Activated CD8-positive, alpha-beta T cell treated with anti-CD3 and anti-CD28 coated beads, Interleukin-2, amount 10 ng/mL, durations not matched to agents 7 days and 5 days (primary cell): ENCODE data around the gene ASTN2. TPM values are rescaled to one million over a fixed set of nuclear protein-coding genes. Genes with fewer than 3 reads are reported as not detected.

ENCODE experiments used
- ATAC-seq: fragments of 150-1000 bp; cut with Tn5 transposase; one replicate; pipeline ENCODE4 v1.10.0; 2021; ENCODE audit warnings: moderate library complexity
- CTCF ChIA-PET: fragments of 350-600 bp; sonication (Branson Sonifier 250); formaldehyde crosslinking; loops from one replicate; lab custom pipeline; 2021; ENCODE audit warnings: antibody characterized with exemption; lab: Charles Lee
- POLR2A ChIA-PET: fragments of 350-600 bp; sonication (Branson Sonifier 250); formaldehyde crosslinking; loops from one replicate; lab custom pipeline; 2021; ENCODE audit warnings: antibody characterized with exemption; lab: Charles Lee
- DNase-seq: peaks from one replicate; pipeline ENCODE4 v3.0.0-alpha.2; 2020
- H3K27ac Mint-ChIP-seq: one replicate; pipeline ENCODE4 v1.8.0; 2021; ENCODE audit warnings: mild to moderate bottlenecking, mixed read lengths
- H3K27me3 Mint-ChIP-seq: one replicate; pipeline ENCODE4 v1.8.0; 2021; ENCODE audit warnings: low read depth, mixed read lengths
- H3K36me3 Mint-ChIP-seq: one replicate; pipeline ENCODE4 v1.8.0; 2021; ENCODE audit warnings: low read depth, mixed read lengths
- H3K4me1 Mint-ChIP-seq: one replicate; pipeline ENCODE4 v1.8.0; 2021; ENCODE audit warnings: low read depth, mixed read lengths
- H3K4me3 Mint-ChIP-seq: one replicate; pipeline ENCODE4 v1.8.0; 2021; ENCODE audit warnings: mild to moderate bottlenecking, mixed read lengths
- H3K9me3 Mint-ChIP-seq: one replicate; pipeline ENCODE4 v1.8.0; 2022; ENCODE audit warnings: mixed read lengths; ENCODE audit not compliant: insufficient read depth
- total RNA-seq, 2 experiments: library from RNA; stranded (reverse); gene quantifications; one replicate each; pipeline ENCODE4 v1.2.3, GENCODE V29; 2021

Gene ASTN2
- total RNA-seq, 2 experiments from 2014 or later = 4.7 to 4.9 TPM

DNA sequence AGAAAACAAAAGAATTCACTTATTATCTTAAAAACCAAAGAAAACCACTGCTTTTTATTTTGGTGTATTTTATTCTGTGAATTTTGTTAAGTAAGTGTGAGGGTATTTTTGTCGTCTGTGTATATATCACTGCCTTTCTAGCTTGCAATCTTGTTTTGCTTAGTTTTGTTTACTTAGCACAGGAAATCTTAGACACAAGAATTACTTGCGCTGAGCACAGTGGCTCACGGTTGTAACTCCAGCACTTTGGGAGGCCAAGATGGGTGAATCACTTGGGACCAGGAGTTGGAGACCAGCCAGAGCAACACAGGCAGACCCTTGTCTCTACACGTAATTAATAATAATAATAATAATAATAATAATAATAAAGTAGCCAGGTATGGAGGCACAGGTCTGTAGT lies 1030.9 kb downstream of the ASTN2 start:
- H3K4me3 Mint-ChIP-seq = no peak overlapping the region
- no peaks in the 10 kb centered on the region for H3K36me3 Mint-ChIP-seq
- H3K27ac Mint-ChIP-seq = no peak overlapping the region
- peaks cover 5% of the 10 kb centered on the region for H3K4me1 Mint-ChIP-seq
- ChIA-PET POLR2A (no interaction called here), CTCF (no interaction called here)
- DNase-seq = no peak
- H3K27me3 Mint-ChIP-seq = no peaks in the 10 kb centered on the region
- H3K9me3 Mint-ChIP-seq = no peaks in the 10 kb centered on the region
- ATAC-seq = no peak

DNA sequence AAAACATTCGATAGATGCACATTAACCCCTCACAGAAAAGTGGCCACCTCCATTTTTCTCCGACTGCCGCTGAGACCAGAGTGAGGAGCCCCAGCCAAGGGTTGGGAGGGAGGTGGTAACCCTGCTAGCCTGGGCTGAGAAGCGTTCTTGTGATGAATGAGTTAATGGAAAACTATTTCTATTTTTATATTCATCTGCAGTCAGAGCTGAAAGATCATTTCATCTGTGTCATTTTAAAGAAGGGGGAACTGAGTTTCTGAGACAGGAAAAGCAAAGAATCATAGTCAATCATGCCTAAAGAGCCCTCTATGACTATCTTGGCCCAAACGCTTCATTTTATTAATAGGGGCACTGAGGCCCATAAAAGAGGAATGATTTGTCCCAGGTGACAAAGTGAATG lies 1031.7 kb downstream of the ASTN2 start:
- CTCF ChIA-PET = no interaction called here
- Mint-ChIP-seq H3K9me3 (no peaks in the 10 kb centered on the region), H3K4me1 (peaks cover 5% of the 10 kb centered on the region), H3K27ac (no peak overlapping the region), H3K27me3 (no peaks in the 10 kb centered on the region), H3K4me3 (no peak overlapping the region), H3K36me3 (no peaks in the 10 kb centered on the region)
- no peak for ATAC-seq
- DNase-seq = no peak
- POLR2A ChIA-PET = no interaction called here

DNA sequence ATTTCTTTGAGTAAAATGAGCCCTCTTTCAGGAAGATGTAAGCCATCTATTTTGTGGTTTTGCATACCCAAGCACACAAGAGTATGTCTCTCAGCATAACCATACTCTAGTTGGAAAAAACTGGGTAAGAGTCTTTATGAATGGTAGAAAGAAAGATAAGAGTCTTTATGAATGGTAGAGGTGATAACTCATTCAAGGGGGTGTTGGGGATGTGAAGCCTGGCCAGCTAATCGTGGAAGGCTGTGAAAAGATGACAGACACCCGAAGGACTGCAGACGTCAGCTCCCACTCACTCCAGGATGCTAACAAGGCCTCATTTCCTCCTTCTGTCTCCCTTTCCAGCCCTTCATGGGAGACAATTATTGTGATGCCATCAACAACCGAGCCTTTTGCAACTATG lies 1032.8 kb downstream of the ASTN2 start:
- ChIA-PET CTCF (no interaction called here), POLR2A (no interaction called here)
- ATAC-seq (no peak), DNase-seq (no peak)
- Mint-ChIP-seq H3K36me3 (no peaks in the 10 kb centered on the region), H3K4me1 (no peaks in the 10 kb centered on the region), H3K27ac (no peak overlapping the region), H3K27me3 (peaks cover 1% of the 10 kb centered on the region), H3K9me3 (no peaks in the 10 kb centered on the region), H3K4me3 (no peak overlapping the region)

DNA sequence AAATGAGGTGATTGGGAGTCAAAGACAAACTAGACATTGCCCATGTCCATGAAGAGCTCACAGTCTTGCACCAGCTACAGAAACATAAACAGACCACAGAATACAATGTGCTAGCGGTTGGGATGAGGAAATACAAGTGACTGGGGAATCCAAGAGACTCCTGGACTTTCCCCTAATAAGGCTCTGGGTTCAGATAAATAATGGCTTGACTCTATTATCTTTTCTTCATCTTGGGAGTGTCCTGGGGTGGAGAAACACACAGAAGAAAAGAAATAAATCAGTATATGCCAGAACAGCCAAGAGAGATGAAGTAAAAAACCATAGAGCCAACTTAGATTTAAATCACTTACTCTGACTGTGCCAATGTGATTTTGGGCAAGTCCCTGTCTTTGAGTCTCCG lies 1033.5 kb downstream of the ASTN2 start:
- Mint-ChIP-seq H3K27me3 (peaks cover 3% of the 10 kb centered on the region), H3K4me1 (no peaks in the 10 kb centered on the region), H3K4me3 (no peak overlapping the region), H3K9me3 (no peaks in the 10 kb centered on the region), H3K27ac (no peak overlapping the region), H3K36me3 (no peaks in the 10 kb centered on the region)
- ChIA-PET POLR2A (no interaction called here), CTCF (interaction anchor here (0.7 kb wide), 1 partner anchor 11 kb away, joined by 3 read pairs; no protein-coding TSS in a partner anchor)
- DNase-seq (no peak), ATAC-seq (no peak)

DNA sequence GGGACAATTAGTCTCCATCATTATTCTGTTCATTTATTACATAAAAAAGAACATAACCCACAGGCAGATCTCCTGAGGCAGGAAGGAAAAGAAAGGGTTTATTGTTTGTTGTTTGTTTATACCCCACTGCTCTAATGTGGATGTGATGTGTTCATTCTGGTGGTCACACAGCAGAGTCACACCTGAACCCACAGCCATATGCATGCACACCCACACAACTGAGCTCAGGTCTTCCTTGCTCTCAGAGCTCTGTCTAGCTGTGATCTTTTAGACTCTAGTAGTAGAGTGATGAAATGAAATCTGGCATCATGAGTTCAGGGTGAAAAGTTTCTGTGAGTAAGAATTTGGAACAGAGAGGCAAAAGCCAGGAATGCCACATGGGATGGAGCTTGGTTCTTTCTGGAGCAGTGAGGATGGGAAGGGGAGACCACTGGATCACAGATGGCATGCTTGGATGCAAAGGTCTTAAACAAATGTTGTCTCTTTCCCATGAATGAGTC lies 1034.3 kb downstream of the ASTN2 start:
- DNase-seq = no peak
- H3K4me3 Mint-ChIP-seq = no peak overlapping the region
- H3K27me3 Mint-ChIP-seq = peaks cover 3% of the 10 kb centered on the region
- H3K4me1 Mint-ChIP-seq = no peaks in the 10 kb centered on the region
- H3K27ac Mint-ChIP-seq = no peak overlapping the region
- no peak for ATAC-seq
- H3K36me3 Mint-ChIP-seq = no peaks in the 10 kb centered on the region
- POLR2A ChIA-PET = no interaction called here
- CTCF ChIA-PET = no interaction called here
- no peaks in the 10 kb centered on the region for H3K9me3 Mint-ChIP-seq

DNA sequence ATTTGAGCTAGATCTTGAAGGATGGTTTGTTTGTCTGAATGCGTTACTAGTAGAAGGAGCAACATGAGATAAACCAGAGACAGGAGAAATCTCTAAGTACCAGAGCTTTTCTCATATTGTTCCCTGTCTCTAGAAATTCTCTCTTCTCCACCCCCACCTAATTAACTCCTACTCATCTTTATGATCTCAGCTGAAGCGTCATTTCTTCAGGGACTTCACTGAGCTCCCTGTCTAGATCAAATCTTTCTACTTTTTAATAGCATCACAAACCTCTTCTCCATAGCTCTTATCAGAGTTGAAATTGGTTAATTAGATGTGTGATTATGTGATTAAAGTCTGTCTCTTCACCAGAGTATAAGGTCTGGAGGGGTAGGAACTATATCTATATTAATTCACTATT lies 1035.0 kb downstream of the ASTN2 start:
- DNase-seq = no peak
- Mint-ChIP-seq H3K4me3 (no peak overlapping the region), H3K36me3 (no peaks in the 10 kb centered on the region), H3K4me1 (no peaks in the 10 kb centered on the region), H3K27me3 (peaks cover 3% of the 10 kb centered on the region), H3K9me3 (no peaks in the 10 kb centered on the region), H3K27ac (no peak overlapping the region)
- ATAC-seq = no peak
- POLR2A ChIA-PET = interaction anchor here (0.6 kb wide), 1 partner anchor 1152 kb away, joined by 3 read pairs; no protein-coding TSS in a partner anchor
- CTCF ChIA-PET = no interaction called here

DNA sequence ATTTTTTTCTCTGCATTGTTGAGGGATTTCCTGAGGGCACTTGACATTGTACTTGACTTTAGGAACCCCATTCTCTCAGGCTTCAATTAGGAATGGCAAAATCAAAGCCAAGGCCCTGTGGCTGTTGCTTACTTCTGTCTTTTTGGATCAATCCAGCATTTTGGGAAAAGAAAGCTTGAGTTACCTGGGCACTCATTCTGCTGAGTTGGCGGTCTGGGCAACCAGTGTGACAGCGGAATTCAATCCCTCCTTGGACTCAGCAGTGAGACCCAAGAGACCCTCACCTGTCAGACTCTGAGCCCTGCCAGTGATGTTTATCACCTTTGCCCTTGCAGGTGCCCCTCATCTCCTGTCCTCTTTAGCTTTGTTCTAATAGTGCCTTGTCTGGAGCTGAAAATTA lies 1036.0 kb downstream of the ASTN2 start:
- Mint-ChIP-seq H3K36me3 (no peaks in the 10 kb centered on the region), H3K27ac (no peak overlapping the region), H3K27me3 (peaks cover 3% of the 10 kb centered on the region), H3K9me3 (no peaks in the 10 kb centered on the region), H3K4me3 (no peak overlapping the region), H3K4me1 (no peaks in the 10 kb centered on the region)
- ChIA-PET CTCF (no interaction called here), POLR2A (no interaction called here)
- ATAC-seq (no peak), DNase-seq (no peak)

GRCh38 chr9:116377179-116377798 lies 1037.6 kb downstream of the ASTN2 start:
- Mint-ChIP-seq H3K4me3 (no peak overlapping the region), H3K27ac (no peak overlapping the region), H3K27me3 (peaks cover 3% of the 10 kb centered on the region), H3K9me3 (no peaks in the 10 kb centered on the region), H3K4me1 (no peaks in the 10 kb centered on the region), H3K36me3 (no peaks in the 10 kb centered on the region)
- ChIA-PET POLR2A (no interaction called here), CTCF (no interaction called here)
- ATAC-seq (no peak), DNase-seq (no peak)
